ENCODE measurements around the gene TLE4.

GRCh38 chr9:79619930-79620329, 48.2 kb downstream of the TLE4 start:
- no peak for TF ChIP-seq CTCF (IDR thresholded peaks at IDR 0.05; ENCODE audit: low read depth, low read length, poor library complexity, severe bottlenecking)
- no peak for TF ChIP-seq EZH2phosphoT487 (IDR thresholded peaks at IDR 0.05; ENCODE audit: borderline replicate concordance, low read length)

Data from DOHH2 (cell line).